LNCaP clone FGC (cell line): ENCODE results near the gene MAP3K15.
A peak's percentile ranks its signal among the peaks of the same experiment; 100 is the strongest.

Experiments
- DNase-seq: peaks from one replicate; pipeline ENCODE4 v3.0.0-alpha.2; 2011; ENCODE audit warnings: low read depth
- H3K4me3 ChIP-seq: 2 replicates; pipeline ENCODE4 v1.5.1; 2011; ENCODE audit warnings: mild to moderate bottlenecking, low read depth, low read length, control low read depth
- CTCF ChIP-seq: IDR thresholded peaks from 2 replicates; pipeline ENCODE4 v1.5.1; 2012; ENCODE audit warnings: mild to moderate bottlenecking; ENCODE audit not compliant: control insufficient read depth, insufficient read depth; ENCODE audit errors: extremely low read depth

MAP3K15 gene

DNA sequence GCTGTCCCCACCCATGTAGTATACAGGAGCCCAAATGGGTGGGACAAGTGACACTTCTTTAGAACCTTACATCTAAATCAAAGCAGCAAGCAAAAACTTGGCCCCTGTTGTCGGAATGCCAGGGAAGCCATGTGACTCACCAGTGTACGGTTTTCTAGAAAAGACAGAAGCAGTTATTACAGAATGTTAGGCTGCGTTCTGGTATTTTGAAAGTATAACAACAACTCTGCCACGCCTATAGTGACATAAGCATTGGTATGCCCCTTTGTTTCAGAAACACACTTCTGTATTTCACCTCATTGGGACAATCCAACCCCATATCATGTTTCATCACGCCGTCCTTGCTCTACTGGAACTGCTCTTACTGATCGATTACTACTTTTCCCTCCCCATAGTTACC is 156.8 kb downstream of the MAP3K15 start:
- no peak for DNase-seq
- TF ChIP-seq CTCF: no peak
- H3K4me3 ChIP-seq: no peak overlapping the region

DNA sequence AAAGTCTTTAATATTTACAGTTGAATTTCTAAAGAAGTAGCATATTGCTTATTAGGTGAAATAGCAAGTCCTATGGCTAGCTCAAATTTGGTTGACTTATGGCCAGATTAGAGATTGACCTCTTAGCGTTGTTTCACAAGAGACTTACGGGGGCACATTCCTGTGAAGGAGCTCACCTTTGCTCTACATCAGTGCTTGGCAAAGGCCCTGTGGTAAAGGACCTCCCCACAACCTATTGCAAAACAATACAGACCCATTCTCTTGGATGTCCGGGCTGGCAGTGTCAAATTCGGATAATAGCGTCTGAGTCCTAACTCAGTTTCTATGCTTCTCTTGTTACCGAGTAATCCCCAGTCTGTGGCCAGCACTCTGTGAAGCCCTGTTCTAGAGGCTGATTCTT is 160.7 kb downstream of the MAP3K15 start:
- no peak overlapping the region for H3K4me3 ChIP-seq
- no peak for DNase-seq
- no peak for TF ChIP-seq CTCF

DNA sequence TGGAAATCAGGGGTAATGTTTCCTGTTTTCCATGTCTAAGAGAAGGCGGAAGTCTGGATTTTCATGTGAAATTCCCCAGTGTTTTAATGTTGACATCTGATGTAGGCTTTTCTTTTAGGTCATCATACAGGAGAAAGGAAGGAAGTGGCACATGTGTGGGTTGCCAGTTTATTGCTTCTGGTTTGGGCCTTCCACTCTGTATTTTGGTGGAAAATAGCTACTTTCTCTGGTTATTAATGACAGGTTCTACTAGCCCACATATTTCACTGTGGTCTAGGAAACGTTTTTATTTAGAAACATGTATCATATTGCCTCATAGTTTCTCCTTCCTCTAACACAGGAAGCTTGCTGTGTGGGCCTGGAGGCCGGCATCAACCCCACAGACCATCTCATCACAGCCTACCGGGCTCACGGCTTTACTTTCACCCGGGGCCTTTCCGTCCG is 164.3 kb downstream of the MAP3K15 start:
- H3K4me3 ChIP-seq: no peak overlapping the region
- DNase-seq: no peak
- no peak for TF ChIP-seq CTCF

DNA sequence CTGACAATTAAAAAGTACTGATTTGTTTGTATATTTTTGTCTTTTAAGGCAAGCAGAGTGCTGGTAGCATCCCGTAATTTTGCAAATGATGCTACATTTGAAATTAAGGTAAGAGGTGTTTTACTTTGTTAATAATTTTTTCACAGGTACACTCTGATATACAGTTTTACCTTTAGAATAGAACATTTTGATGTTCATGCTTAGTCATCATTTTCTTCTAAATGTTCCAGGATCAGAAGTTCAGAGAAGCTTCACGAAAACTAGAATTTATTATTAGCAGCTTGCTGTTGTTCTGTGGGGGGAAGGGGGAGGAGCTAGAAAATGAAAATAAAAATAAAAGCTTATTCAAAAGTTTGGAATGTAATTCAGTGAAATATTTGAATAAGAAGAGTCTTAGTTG is 166.0 kb downstream of the MAP3K15 start:
- TF ChIP-seq CTCF: no peak
- no peak for DNase-seq
- no peak overlapping the region for H3K4me3 ChIP-seq

DNA sequence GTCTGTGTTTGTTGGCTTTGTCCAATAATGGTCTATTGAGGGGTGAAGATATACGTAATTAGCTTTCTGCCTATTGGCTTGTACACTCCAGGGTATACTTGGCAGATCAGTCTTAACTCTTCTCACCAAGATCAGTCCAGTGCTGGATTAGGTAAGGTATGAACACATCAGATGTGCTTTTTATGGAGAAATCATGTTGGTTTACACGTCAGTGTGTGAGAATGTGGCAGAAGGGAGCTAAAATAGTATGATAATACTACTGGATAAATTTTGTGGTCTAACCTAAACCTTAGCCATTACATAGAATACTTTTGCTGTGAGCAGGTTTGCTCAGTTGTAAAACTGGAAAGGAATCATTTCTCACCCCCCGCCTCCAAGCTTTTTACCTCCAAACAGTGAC is 167.4 kb downstream of the MAP3K15 start:
- TF ChIP-seq CTCF: no peak
- no peak for DNase-seq
- no peak overlapping the region for H3K4me3 ChIP-seq

DNA sequence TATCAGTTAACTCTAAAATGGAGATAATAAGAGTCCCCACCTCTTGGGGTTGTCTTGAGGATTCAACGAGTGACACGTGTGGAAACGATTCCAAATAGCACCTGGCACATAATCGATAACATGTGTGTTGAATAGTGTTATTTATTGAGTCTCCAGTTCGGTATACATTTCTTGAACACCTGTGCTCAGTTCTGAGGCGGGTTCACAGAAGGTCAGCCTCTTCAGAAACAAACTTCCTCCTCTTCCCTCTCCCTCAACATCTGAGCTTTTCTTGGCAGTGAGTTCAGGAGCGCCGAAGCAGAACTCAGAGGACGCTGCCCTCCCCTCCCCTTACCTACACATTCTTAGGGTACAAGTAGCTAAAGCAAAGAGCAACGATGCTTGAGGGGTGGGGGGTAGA is 170.6 kb downstream of the MAP3K15 start:
- no peak for TF ChIP-seq CTCF
- H3K4me3 ChIP-seq: peak overlapping the region; percentile 85
- no peak for DNase-seq

DNA sequence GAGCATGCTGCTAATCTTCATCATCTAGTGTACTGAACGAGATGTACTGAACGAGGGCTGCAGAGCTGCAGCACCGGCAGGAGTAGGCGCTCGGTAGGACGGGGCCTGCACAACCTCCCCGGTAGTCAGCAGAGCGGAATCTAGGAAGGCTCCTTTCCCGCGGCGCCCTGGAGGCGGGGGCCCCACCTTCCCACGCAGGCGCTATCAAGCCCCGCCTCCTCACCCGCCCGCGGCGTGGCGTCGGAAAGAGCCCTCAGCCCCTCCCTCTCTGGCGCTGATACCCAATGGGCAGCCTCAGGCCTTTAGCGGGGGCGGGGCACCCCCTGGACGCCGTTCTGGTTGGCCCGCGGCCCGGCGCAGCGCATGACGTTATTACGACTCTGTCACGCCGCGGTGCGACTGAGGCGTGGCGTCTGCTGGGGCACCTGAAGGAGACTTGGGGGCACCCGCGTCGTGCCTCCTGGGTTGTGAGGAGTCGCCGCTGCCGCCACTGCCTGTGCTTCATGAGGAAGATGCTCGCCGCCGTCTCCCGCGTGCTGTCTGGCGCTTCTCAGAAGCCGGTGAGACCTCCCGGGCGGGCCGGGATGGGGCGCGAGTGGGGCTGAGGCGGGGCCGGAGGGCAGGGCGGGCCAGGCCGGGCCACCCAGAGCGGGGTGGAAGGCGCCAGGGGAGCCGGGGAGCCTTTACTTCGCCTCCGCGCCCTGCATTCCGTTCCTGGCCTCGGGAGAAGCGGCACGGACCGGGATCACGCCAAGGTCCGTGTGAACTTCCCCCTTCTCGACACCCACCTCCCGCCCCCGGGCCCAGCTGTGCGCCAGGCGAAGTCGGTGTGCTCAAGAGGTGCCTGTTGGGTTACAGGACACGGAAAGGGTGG is 171.5 kb downstream of the MAP3K15 start, which contains the start of gene PDHA1:
Gene PDHA1 (plus strand): TSS at position 393 of the 874 bp plus-strand sequence. CDS start 111 bp downstream, at position 504.
- peak; percentile 73 for DNase-seq
- TF ChIP-seq CTCF: no peak
- H3K4me3 ChIP-seq: peak within 1 kb of the TSS; percentile 85
